ENCODE data around the gene BTBD2.

- no peak for TF ChIP-seq CTCF (IDR thresholded peaks at IDR 0.05)
- no peak for TF ChIP-seq ZFX (IDR thresholded peaks at IDR 0.05; ENCODE audit: borderline replicate concordance)
These were observed 17.8 kb upstream of the BTBD2 start for GRCh38 chr19:2033115-2033824.

Measured in 22Rv1 (cell line).